ENCODE results near the gene DNMBP.

Gene DNMBP

GRCh38 chr10:99835947-99836346 is 173.8 kb downstream of the DNMBP start:
- no peak for DNase-seq (ENCODE audit: low read depth)

- no peak for DNase-seq (ENCODE audit: low read depth)
Observed at GRCh38 chr10:99834410-99834809, 175.3 kb downstream of the DNMBP start.

GRCh38 chr10:99832439-99832838 is 177.3 kb downstream of the DNMBP start:
- DNase-seq (ENCODE audit: low read depth): no peak

GRCh38 chr10:99828464-99828863 is 181.3 kb downstream of the DNMBP start:
- no peak for DNase-seq (ENCODE audit: low read depth)

- DNase-seq (ENCODE audit: low read depth): no peak
Observed at GRCh38 chr10:99827936-99828335, 181.8 kb downstream of the DNMBP start.
